ENCODE data around the gene ZNF487. TPM values are rescaled to one million over a fixed set of nuclear protein-coding genes. Genes with fewer than 3 reads are reported as not detected.

The ZNF487 gene
- total and polyA plus RNA-seq, 10 of the 15 experiments (the other 5 are each of a cell fraction or from before 2014, with no cell fraction given) = 0.74 to 2.1 (median 1.1) TPM

DNA sequence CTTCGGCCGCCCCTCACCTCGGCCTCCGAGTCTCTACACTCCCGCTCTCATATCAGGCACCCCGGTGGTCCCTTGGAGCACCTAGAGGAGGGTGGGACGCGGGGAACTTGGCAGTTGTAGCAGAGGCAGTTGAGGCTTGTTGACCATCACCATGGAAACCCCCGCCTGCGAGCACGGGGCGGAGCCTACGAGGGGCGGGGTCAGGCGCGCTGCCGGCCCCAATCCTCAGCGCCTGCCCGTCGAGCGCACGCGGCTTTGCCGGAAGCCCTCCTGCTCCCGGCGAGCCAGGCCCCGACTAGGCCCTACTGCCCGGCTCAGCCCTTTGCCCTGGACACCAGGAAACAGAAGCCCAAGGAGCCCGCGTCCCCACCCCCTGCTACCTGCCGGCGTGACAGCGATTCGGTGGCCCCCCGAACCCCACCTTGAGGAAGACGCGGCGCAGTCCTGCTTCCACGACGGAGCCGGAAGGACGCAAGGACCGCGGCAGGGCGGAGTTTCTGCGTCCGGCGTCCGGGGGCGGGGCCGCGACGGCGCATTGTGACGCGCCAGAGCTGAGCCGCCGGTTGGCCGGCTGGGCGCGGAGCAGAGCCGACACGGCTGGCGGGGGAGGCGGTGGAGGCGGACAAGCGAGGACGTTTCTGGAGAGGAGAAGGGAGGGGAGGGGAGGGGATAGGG is 28.1 kb upstream of the ZNF487 start, which contains the start of gene HNRNPF (continued):
- peak; percentile 56; the same call in 1 of the 2 replicates for TF ChIP-seq NFYB (IDR thresholded peaks at IDR 0.05; ENCODE audit: insufficient read depth, low read depth, low read length)
- peak; percentile 96 for TF ChIP-seq IKZF1 (conservative IDR thresholded peaks at IDR 0.05)
- TF ChIP-seq ZSCAN29 (IDR thresholded peaks at IDR 0.05) = no peak
- TF ChIP-seq MXI1 (IDR thresholded peaks at IDR 0.05; ENCODE audit: low read depth, low read length) = peak; percentile 95
- TF ChIP-seq POLR2AphosphoS5 (IDR thresholded peaks at IDR 0.05; ENCODE audit: low read length) = peak; percentile 13; the same call in 1 of the 2 replicates
- TF ChIP-seq HDAC2 (IDR thresholded peaks at IDR 0.05) = 0 out of 2 replicates have a peak, but pooled peaks have one; percentile 75
- no peak for TF ChIP-seq YY1 (IDR thresholded peaks at IDR 0.05; ENCODE audit: low read depth, low read length)
- TF ChIP-seq BHLHE40 (IDR thresholded peaks at IDR 0.05; ENCODE audit: borderline replicate concordance in 1 of 2, low read depth in 2 of 2, low read length in 1 of 2) = peak in 1 of 2 experiments; percentile 85; a peak in 2 of 4 replicates
- TF ChIP-seq EGR1 (IDR thresholded peaks at IDR 0.05; ENCODE audit: borderline replicate concordance in 1 of 2, low read depth in 2 of 2, low read length in 2 of 2) = peak; percentile 36 to 82
- TF ChIP-seq GABPA (IDR thresholded peaks at IDR 0.05; ENCODE audit: low read depth) = peak; percentile 70
- no peak for TF ChIP-seq WRNIP1 (IDR thresholded peaks at IDR 0.05; ENCODE audit: borderline replicate concordance, low read depth, low read length)
- no peak for TF ChIP-seq MEF2A (IDR thresholded peaks at IDR 0.05; ENCODE audit: insufficient read depth, low read depth, low read length)
- TF ChIP-seq SMAD5 (IDR thresholded peaks at IDR 0.05; ENCODE audit: low read depth) = peak; percentile 94
- TF ChIP-seq HDAC6 (IDR thresholded peaks at IDR 0.05; ENCODE audit: unreplicated experiment) = no peak
- peak; percentile 62; the same call in 1 of the 2 replicates for TF ChIP-seq BACH1 (IDR thresholded peaks at IDR 0.05; ENCODE audit: borderline replicate concordance)
- peak; percentile 47; the same call in 1 of the 2 replicates for TF ChIP-seq PKNOX1 (IDR thresholded peaks at IDR 0.05)
- TF ChIP-seq IRF5 (IDR thresholded peaks at IDR 0.05; ENCODE audit: borderline replicate concordance) = no peak
- TF ChIP-seq, protein P1, sequence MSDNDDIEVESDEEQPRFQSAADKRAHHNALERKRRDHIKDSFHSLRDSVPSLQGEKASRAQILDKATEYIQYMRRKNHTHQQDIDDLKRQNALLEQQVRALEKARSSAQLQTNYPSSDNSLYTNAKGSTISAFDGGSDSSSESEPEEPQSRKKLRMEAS (IDR thresholded peaks at IDR 0.05; ENCODE audit: low read depth, low read length) = peak; percentile 95
- TF ChIP-seq RELA (IDR thresholded peaks at IDR 0.05; ENCODE audit: borderline replicate concordance, partially characterized antibody) = peak; percentile 7
- TF ChIP-seq KDM1A (IDR thresholded peaks at IDR 0.05; ENCODE audit: borderline replicate concordance) = no peak
- no peak for TF ChIP-seq ZNF274 (IDR thresholded peaks at IDR 0.05; ENCODE audit: insufficient read depth, insufficient read length)
- TF ChIP-seq, protein P2, sequence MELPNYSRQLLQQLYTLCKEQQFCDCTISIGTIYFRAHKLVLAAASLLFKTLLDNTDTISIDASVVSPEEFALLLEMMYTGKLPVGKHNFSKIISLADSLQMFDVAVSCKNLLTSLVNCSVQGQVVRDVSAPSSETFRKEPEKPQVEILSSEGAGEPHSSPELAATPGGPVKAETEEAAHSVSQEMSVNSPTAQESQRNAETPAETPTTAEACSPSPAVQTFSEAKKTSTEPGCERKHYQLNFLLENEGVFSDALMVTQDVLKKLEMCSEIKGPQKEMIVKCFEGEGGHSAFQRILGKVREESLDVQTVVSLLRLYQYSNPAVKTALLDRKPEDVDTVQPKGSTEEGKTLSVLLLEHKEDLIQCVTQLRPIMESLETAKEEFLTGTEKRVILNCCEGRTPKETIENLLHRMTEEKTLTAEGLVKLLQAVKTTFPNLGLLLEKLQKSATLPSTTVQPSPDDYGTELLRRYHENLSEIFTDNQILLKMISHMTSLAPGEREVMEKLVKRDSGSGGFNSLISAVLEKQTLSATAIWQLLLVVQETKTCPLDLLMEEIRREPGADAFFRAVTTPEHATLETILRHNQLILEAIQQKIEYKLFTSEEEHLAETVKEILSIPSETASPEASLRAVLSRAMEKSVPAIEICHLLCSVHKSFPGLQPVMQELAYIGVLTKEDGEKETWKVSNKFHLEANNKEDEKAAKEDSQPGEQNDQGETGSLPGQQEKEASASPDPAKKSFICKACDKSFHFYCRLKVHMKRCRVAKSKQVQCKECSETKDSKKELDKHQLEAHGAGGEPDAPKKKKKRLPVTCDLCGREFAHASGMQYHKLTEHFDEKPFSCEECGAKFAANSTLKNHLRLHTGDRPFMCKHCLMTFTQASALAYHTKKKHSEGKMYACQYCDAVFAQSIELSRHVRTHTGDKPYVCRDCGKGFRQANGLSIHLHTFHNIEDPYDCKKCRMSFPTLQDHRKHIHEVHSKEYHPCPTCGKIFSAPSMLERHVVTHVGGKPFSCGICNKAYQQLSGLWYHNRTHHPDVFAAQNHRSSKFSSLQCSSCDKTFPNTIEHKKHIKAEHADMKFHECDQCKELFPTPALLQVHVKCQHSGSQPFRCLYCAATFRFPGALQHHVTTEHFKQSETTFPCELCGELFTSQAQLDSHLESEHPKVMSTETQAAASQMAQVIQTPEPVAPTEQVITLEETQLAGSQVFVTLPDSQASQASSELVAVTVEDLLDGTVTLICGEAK (IDR thresholded peaks at IDR 0.05; ENCODE audit: borderline replicate concordance) = peak; percentile 83; the same call in 1 of the 2 replicates
- peak; percentile 92 for TF ChIP-seq PML (IDR thresholded peaks at IDR 0.05; ENCODE audit: low read length)

Data from GM12878 (cell line).